GM19324 (cell line): ENCODE data around the gene SERPINE1.
"Not testable (repeated sequence)": the region's sequence is repeated elsewhere in the genome, so short reads cannot be mapped to it uniquely, and the experiment has no call there.

ENCODE experiments used
- ATAC-seq: cut with Tn5 transposase; IDR thresholded peaks from one replicate; pipeline ENCODE4 v1.9.1; 2021; ENCODE audit warnings: mild to moderate bottlenecking, moderate library complexity; ENCODE audit not compliant: unreplicated experiment, low FRiP score

The SERPINE1 gene

DNA sequence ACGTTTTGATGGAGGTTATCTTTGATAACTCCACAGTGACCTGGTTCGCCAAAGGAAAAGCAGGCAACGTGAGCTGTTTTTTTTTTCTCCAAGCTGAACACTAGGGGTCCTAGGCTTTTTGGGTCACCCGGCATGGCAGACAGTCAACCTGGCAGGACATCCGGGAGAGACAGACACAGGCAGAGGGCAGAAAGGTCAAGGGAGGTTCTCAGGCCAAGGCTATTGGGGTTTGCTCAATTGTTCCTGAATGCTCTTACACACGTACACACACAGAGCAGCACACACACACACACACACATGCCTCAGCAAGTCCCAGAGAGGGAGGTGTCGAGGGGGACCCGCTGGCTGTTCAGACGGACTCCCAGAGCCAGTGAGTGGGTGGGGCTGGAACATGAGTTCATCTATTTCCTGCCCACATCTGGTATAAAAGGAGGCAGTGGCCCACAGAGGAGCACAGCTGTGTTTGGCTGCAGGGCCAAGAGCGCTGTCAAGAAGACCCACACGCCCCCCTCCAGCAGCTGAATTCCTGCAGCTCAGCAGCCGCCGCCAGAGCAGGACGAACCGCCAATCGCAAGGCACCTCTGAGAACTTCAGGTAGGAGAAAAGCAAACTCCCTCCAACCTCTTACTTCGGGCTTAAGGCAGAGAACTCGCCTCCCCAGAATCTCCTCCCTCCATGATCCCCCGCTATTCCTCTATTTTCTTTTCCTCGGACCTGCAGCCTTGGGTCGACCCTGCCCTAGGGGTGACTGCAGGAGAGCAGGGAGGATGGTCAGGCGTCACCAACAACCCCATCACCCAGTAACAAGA, at the start of gene SERPINE1:
Gene SERPINE1 (plus strand): TSS at position 454 of the 809 bp plus-strand sequence. CDS start 1,290 bp downstream, outside the sequence.
- ATAC-seq, result peak; percentile 10

DNA sequence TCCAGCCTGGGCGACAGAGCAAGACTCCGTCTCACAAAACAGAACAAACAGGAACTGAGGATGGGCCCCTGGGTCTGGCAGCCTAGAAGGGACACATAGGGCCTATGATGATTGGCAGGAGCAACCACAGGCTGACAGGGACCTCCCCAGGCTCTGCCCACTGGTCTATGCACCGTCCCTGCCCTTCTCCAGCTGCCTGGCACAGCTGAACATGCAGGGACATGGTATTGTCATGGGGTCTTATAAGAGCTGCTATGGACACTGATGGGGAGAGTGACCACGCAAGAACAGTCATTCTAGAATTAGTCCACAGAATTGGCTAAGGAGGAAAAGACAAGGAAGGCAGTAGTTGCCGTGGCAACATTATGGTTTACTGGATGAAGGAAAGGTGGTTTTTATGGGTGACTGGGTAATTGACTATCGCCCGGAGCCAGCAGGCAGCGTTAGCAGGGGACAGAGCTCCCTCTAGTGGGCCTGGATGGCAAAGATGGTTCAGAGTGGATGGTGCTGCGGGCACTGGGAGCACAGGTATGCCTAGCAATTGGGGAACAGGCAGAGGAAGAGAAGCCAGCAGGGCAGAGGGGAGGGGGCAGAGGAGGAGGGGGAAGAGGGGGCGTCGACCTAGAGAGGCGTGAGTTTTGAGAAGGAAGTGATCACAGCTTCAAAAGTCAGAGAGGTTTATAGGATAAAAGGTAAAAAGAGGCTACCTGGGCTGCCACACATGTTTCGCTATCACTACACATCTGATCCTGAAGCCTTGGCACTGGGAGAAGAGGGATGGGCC, 49.4 kb upstream of the SERPINE1 start:
- ATAC-seq, result peak; percentile 78

DNA sequence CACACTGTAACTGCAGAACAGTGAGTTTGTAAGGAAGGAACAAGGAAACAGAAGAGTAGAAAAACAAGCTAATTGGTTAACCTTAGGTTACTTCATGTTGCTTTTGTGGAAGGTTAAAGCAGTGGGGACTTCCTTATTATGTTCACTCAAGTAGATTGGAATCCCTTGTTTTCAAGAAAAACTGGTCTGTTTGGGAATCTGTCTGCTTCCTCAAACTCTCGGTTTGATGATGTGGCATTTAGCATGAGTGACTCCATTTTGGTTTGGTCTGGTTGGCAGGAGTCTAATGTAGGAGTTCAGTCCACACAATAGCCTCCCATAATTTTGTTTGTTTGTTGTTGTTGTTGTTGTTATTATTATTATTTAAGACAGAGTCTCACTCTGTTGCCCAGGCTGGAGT, 45.5 kb upstream of the SERPINE1 start:
- no peak for ATAC-seq

DNA sequence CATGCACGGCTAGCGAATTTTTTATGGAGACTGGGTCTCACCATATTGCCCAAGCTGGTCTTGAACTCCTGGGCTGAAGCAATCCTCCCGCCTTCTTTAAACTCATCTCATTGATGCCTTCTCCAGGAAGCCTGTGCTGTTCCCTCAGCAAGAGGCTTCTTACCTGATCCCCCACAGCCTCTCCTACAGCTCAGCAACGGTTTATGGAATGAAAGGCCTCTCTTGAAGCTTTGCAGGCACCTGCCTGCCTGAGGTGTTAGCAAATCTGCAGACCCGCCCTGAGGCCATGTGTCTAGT, 42.1 kb upstream of the SERPINE1 start:
- no peak for ATAC-seq

DNA sequence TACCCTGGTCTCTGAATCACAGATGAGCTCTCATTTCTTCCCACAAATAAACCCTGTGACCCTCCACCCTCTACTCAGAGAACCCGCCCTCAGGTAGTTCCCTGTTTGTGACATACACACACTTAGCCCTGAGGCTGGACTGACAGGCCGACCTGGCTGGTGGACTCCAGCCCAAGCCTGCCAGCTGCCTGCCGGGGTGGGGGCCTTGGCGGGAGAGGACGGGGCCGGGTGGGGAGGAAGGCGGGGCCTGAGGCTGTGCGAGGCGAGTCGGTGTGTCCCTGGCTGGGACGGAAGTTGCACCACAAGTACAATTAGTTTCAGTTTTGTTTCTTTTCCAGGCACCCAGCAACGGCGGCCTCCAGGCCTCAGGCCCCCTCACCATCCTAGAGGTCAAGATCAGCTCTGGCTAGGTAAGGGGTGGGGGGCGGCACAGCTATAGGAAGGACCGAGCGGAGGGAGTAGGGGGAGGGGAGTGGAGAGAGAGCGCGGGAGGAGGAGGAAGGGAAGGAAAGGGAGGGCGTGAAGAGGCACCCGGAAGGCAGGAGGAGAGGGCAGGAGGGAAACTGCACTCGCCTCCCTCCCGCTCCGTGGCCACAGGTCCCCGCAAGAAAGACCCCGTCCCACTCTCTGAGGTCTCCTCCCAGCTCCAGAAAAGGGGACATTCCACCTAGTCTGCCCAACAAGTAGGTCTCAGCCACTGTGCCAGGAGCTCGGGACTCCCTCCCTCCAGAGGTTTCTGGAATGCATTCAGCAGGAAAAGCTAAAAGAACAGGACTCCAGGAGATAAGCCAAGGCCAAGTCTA, 41.5 kb upstream of the SERPINE1 start, which contains the start of gene TRIM56:
Gene TRIM56 (plus strand): TSS at position 320 of the 803 bp plus-strand sequence. CDS start 1,832 bp downstream, outside the sequence.
- peak; percentile 79 for ATAC-seq

DNA sequence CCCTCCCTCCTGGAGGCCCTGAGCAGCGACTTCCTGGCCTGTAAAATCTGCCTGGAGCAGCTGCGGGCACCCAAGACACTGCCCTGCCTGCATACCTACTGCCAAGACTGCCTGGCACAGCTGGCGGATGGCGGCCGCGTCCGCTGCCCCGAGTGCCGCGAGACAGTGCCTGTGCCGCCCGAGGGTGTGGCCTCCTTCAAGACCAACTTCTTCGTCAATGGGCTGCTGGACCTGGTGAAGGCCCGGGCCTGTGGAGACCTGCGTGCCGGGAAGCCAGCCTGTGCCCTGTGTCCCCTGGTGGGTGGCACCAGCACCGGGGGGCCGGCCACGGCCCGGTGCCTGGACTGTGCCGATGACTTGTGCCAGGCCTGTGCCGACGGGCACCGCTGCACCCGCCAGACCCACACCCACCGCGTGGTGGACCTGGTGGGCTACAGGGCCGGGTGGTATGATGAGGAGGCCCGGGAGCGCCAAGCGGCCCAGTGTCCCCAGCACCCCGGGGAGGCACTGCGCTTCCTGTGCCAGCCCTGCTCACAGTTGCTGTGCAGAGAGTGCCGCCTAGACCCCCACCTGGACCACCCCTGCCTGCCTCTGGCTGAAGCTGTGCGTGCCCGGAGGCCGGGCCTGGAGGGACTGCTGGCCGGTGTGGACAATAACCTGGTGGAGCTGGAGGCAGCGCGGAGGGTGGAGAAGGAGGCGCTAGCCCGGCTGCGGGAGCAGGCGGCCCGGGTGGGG, 39.4 kb upstream of the SERPINE1 start:
- no peak for ATAC-seq

DNA sequence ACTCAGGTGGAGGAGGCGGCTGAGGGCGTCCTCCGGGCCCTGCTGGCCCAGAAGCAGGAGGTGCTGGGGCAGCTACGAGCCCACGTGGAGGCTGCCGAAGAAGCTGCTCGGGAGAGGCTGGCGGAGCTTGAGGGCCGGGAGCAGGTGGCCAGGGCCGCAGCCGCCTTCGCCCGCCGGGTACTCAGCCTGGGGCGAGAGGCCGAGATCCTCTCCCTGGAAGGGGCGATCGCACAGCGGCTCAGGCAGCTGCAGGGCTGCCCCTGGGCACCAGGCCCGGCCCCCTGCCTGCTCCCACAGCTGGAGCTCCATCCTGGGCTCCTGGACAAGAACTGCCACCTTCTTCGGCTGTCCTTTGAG, 38.9 kb upstream of the SERPINE1 start:
- no peak for ATAC-seq

DNA sequence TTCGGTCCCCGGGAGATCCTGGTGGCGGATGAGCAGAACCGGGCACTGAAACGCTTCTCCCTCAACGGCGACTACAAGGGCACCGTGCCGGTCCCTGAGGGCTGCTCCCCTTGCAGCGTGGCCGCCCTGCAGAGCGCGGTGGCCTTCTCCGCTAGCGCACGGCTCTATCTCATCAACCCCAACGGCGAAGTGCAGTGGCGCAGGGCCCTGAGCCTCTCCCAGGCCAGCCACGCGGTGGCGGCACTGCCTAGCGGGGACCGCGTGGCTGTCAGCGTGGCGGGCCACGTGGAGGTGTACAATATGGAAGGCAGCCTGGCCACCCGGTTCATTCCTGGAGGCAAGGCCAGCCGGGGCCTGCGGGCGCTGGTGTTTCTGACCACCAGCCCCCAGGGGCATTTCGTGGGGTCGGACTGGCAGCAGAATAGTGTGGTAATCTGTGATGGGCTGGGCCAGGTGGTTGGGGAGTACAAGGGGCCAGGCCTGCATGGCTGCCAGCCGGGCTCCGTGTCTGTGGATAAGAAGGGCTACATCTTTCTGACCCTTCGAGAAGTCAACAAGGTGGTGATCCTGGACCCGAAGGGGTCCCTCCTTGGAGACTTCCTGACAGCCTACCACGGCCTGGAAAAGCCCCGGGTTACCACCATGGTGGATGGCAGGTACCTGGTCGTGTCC, 37.9 kb upstream of the SERPINE1 start:
- ATAC-seq, result no peak

DNA sequence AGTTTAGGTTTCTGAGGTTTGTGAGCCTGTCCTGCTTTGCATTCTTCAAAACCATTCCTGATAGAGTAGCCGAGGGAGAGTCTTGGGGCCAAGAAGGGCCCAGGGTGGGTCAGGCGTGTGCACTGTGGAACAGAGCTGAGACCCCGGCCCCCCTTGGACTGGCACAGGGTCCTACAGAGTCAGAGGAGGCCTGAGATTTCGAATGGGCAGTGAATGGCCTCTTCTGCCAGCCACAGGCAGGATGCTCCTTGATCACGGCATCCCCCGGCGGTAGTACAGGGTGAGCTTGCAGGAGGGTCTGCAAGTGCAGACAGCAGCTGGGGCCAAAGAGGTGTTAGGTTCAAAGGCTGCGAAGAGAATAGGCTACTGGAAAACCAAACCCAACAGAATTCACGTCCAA, 37.0 kb upstream of the SERPINE1 start:
- no peak for ATAC-seq

DNA sequence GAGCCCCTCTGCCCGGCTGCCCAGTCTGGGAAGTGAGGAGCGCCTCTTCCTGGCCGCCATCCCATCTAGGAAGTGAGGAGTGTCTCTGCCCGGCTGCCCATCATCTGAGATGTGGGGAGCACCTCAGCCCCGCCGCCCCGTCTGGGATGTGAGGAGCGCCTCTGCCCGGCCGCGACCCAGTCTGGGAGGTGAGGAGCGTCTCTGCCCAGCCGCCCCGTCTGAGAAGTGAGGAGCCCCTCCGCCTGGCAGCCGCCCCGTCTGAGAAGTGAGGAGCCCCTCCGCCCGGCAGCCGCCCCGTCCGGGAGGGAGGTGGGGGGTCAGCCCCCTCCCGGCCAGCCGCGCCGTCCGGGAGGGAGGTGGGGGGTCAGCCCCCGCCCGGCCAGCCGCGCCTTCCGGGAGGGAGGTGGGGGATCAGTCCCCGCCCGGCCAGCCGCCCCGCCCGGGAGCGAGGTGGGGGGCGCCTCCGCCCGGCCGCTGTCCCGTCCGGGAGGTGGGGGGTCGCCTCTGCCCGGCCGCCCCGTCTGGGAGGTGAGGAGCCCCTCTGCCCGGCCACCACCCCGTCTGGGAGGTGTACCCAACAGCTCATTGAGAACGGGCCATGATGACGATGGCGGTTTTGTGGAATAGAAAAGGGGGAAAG, 34.5 kb upstream of the SERPINE1 start:
- ATAC-seq, result not testable (repeated sequence)

DNA sequence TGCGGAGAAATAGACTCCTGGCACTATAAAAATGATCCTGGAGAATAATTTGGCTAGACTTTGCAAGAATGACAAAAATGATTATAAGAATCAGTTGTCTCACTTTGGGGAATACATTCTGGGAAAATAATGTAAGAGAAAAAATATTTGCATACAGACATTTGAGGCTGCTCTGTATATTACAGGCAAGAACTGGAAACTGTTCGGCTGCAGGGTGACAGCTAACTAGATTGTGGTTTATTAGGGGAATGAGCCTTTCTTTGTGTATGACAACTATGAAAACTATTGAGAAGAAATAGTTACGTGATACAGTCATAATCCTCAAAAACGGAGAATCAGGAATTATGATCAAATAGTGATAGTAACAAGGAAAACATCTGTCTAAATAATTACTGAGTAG, 33.0 kb upstream of the SERPINE1 start:
- ATAC-seq, result no peak

DNA sequence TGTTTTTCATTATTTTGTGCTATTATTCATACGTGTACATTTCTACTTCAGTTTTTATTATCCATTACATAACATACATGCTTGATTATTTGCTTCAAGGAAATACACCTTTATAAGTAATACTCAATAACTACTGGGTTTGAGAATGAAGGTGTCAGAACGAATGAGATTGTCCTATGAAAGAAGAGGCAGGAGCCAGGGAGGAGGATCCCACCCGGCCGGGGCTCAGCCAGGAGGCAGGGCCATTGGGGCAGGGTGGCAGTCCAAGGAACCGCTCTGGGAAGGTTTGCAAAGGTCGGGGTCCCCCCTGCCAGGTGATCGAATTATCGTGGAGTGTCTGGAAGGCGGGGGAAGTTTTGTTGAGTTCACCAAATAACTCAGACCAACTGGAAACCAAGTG, 32.5 kb upstream of the SERPINE1 start:
- ATAC-seq, result no peak

DNA sequence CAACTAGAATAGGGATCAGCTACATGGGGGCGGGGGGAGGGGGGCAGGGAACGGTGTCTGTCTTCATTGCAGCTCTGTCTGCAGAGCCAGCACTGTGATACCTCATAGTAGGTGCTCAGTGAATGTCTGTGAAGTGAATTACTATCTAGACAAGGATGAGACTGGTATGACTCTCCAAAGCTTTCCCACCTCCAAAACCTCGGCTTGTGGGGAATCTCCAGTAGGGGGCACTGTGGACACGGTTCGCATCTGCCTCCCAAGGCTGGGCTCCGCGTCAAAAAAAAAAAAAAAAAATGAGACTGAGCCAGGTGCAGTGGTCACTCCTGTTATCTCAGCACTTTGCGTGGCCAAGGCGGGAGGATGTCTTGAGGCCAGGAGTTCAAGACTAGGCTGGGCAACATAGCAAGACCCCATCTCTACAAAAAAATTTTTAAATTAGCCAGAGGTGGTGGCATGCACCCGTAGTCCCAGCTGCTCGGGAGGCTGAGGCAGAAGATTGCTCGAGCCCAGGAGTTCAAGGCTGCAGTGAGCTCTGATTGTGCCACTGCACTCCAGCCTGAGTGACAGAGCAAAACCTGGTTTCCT, 32.0 kb upstream of the SERPINE1 start:
- no peak for ATAC-seq

DNA sequence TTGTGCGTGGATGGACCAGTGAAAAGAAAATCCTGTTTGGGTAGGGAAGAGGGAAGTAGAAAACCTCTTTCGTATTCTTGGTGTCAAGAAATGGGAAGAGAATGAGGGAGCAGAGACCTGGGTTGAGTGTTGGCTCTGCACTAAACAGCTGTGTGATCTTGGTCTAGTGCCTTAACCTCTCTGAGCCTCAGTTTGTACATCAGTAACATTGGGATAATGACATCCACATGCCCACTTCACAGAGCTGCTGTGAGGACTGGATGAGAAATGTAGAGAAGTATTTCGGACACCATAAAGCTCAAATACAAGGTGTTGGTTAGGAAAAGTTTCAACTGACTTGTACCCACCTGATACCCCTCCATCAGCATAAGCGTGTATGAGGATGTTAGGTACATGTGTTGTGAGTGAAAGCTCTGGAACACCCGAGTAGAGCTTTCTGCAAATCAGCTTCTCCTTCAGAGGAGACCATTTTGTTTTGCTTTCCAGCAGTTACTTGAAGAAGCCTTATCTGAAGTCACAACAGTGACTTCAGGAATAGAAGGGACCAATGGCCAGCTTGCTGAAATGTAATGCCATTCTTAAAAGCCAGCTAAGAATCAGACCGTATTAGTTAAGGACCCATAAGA, 30.5 kb upstream of the SERPINE1 start:
- no peak for ATAC-seq

DNA sequence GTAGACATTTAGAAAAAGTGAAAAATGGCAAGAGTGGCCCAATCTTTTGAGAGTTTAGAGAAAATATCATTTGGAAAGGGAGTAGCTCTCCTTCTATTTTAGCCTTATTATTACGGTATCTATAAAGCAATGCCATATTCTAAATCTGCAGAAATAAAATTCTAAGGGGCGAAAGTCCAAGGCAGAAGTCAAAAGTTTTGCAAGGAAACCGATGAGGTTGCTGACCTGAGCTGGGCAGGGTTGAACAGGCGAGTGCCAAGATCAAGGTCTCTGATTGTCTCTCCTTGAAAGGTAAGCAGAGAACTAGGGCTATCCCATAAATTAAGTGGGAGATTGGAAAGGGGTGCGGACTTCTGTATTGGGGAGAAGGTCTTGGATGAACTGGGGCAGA, 30.0 kb upstream of the SERPINE1 start:
- no peak for ATAC-seq

DNA sequence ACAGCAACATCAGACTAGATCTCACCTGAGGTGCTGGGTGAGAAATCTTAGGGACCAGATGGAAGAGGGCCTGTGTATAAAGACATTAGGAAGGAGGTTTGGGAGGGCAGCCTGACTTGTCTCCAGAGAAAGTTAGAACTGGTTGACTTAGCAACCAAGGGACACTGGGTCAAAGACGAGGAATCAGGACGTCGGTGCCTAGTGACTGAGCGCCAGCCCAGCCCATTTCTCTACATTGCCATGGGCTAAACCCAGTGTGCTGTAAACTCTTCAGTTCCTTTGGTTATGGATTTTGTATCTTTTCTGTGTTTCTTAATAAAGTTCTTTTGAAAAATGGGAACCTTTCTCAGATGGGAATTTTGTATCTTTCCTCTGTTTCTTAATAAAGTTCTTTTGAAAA, 29.3 kb upstream of the SERPINE1 start:
- ATAC-seq, result no peak

DNA sequence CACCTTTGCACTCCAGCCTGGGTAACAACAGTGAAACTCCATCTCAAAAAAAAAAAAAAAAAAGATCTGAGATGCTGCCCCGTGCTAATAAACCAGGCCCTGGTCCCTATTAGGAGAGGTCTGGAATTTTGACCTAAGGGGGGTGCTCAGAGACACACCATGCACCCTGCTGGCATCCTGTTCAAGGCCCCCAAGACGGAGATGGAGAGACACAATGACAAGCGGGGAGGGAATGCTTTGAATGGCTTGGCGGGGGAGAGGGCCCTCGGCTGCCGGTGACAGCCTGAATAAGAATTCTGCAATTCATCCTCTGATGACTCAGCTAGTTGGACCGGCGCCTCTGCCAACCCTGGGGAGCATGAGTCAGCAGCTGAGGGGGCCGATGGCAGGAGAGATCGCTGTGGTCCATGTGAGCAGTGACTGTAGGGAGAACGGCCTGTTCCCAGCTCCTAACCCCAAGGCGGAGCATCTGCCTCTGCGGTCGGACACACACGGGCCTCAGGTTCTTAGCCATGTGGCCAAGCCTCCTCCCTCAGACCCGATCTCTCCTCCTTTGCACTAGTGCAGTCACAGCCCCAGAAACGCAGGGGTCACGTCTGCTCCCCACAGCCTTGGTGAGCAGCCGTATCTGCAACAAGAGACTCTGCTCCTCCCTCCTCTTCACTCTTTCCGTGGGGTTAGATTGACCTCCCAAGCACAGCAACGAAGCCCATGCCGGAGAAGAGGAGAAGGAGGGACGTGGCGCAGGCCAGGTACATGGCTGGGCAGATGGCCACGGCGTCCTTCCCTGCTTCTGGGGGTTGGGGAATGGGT, 26.7 kb upstream of the SERPINE1 start:
- no peak for ATAC-seq
